AG04449 (cell line): ENCODE data around the gene SLC12A3.
"Not testable (repeated sequence)": the region's sequence is repeated elsewhere in the genome, so short reads cannot be mapped to it uniquely, and the experiment has no call there.

Source experiments
- CTCF ChIA-PET: fragments of 350-600 bp; formaldehyde crosslinking; extraction: SDS; loops from one replicate; lab custom pipeline; 2021; ENCODE audit warnings: antibody characterized with exemption; lab: Yijun Ruan, JAX
- POLR2A ChIA-PET: fragments of 400-600, 350-600 bp; formaldehyde crosslinking; extraction: SDS; loops from one replicate; lab custom pipeline; 2020; ENCODE audit warnings: antibody characterized with exemption, inconsistent platforms; lab: Yijun Ruan, JAX
- DNase-seq: peaks from one replicate; pipeline ENCODE4 v3.0.0-alpha.2; 2010; ENCODE audit warnings: low read depth, low spot score
- H3K4me3 ChIP-seq: 2 replicates; pipeline ENCODE4 v1.5.1; 2011; ENCODE audit warnings: low read depth, mild to moderate bottlenecking, control low read depth, low read length
- CTCF ChIP-seq: IDR thresholded peaks from one replicate; pipeline ENCODE4 v1.5.1; 2011; ENCODE audit warnings: mild to moderate bottlenecking, moderate library complexity, low read length, control low read depth, inconsistent platforms; ENCODE audit not compliant: insufficient read depth; ENCODE audit errors: missing control alignments

SLC12A3 gene

GRCh38 chr16:56880176-56880575 lies 15.2 kb downstream of the SLC12A3 start:
- ChIA-PET CTCF (interaction anchor here (0.5 to 4.9 kb wide), 2 partner anchors 12 to 46 kb away, joined by 3 to 26 read pairs; no protein-coding TSS in a partner anchor), POLR2A (no interaction called here)
- H3K4me3 ChIP-seq, result no peak overlapping the region
- TF ChIP-seq CTCF, result no peak
- no peak for DNase-seq

- no peak for TF ChIP-seq CTCF
- POLR2A ChIA-PET, result no interaction called here
- DNase-seq, result no peak
- no peak overlapping the region for H3K4me3 ChIP-seq
- CTCF ChIA-PET, result interaction anchor here (4.9 kb wide), 1 partner anchor 13 kb away, joined by 26 read pairs; no protein-coding TSS in a partner anchor
These were observed 15.7 kb downstream of the SLC12A3 start for GRCh38 chr16:56880685-56881084.

GRCh38 chr16:56882077-56882800 lies 17.2 kb downstream of the SLC12A3 start:
- ChIA-PET CTCF (interaction anchor here (1.4 to 4.9 kb wide), 3 partner anchors 8 to 31 kb away, joined by 3 to 26 read pairs (median 3); no protein-coding TSS in a partner anchor), POLR2A (no interaction called here)
- DNase-seq, result no peak
- H3K4me3 ChIP-seq, result no peak overlapping the region
- no peak for TF ChIP-seq CTCF

- ChIA-PET POLR2A (no interaction called here), CTCF (interaction anchor here (0.7 to 1.4 kb wide), 3 partner anchors 9 to 17 kb away, joined by 3 to 4 read pairs (median 3); no protein-coding TSS in a partner anchor)
- H3K4me3 ChIP-seq, result no peak overlapping the region
- no peak for TF ChIP-seq CTCF
- no peak for DNase-seq
These were observed 18.6 kb downstream of the SLC12A3 start for GRCh38 chr16:56883586-56883985.

GRCh38 chr16:56884026-56884582 lies 19.1 kb downstream of the SLC12A3 start:
- ChIA-PET CTCF (interaction anchor here (1.1 to 1.4 kb wide), 2 partner anchors 10 to 17 kb away, joined by 3 to 4 read pairs; no protein-coding TSS in a partner anchor), POLR2A (no interaction called here)
- no peak overlapping the region for H3K4me3 ChIP-seq
- DNase-seq, result no peak
- no peak for TF ChIP-seq CTCF

- CTCF ChIA-PET, result interaction anchor here (1.1 kb wide), 1 partner anchor 18 kb away, joined by 4 read pairs; no protein-coding TSS in a partner anchor
- POLR2A ChIA-PET, H3K4me3 ChIP-seq, DNase-seq: not testable (repeated sequence)
These were observed 19.9 kb downstream of the SLC12A3 start for GRCh38 chr16:56884929-56885328.
